DMS 273 (cell line): ENCODE results near the gene LEAP2.

ENCODE experiments used
- DNase-seq: peaks from one replicate; lab custom pipeline; 2025; ENCODE audit not compliant: unreplicated experiment; lab: John Stamatoyannopoulos, UW

The LEAP2 gene

GRCh38 chr5:132876020-132876759, 2.7 kb downstream of the LEAP2 start:
- no peak for DNase-seq

- no peak for DNase-seq
These were observed 4.0 kb downstream of the LEAP2 start for GRCh38 chr5:132877466-132877865.

- peak; percentile 84 for DNase-seq
These were observed 4.5 kb downstream of the LEAP2 start for GRCh38 chr5:132877938-132878337.

- peak; percentile 76 for DNase-seq
These were observed 9.9 kb downstream of the LEAP2 start for GRCh38 chr5:132883261-132883834.

- no peak for DNase-seq
These were observed 11.1 kb downstream of the LEAP2 start for GRCh38 chr5:132884548-132884947.

GRCh38 chr5:132886064-132886823, 12.8 kb downstream of the LEAP2 start:
- DNase-seq, result no peak

GRCh38 chr5:132887283-132887682, 13.8 kb downstream of the LEAP2 start:
- DNase-seq, result no peak

- no peak for DNase-seq
These were observed 16.0 kb downstream of the LEAP2 start for GRCh38 chr5:132889501-132889900.

GRCh38 chr5:132890817-132891216, 17.3 kb downstream of the LEAP2 start:
- DNase-seq, result no peak

GRCh38 chr5:132895719-132896305, 22.3 kb downstream of the LEAP2 start:
- DNase-seq, result no peak

- no peak for DNase-seq
These were observed 23.2 kb downstream of the LEAP2 start for GRCh38 chr5:132896685-132897084.

- no peak for DNase-seq
These were observed 24.6 kb downstream of the LEAP2 start for GRCh38 chr5:132898094-132898493.

- DNase-seq, result no peak
These were observed 27.6 kb downstream of the LEAP2 start for GRCh38 chr5:132901036-132901435.

GRCh38 chr5:132901730-132902129, 28.3 kb downstream of the LEAP2 start:
- peak; percentile 16 for DNase-seq

- DNase-seq, result peak; percentile 24
These were observed 32.5 kb downstream of the LEAP2 start for GRCh38 chr5:132905938-132906337.

GRCh38 chr5:132907161-132907560, 33.7 kb downstream of the LEAP2 start:
- no peak for DNase-seq

GRCh38 chr5:132909702-132910101, 36.2 kb downstream of the LEAP2 start:
- no peak for DNase-seq

GRCh38 chr5:132915681-132916080, 42.2 kb downstream of the LEAP2 start:
- no peak for DNase-seq

- DNase-seq, result no peak
These were observed 42.6 kb downstream of the LEAP2 start for GRCh38 chr5:132916086-132916485.
